Measurements from ENCODE around the gene DAG1. TPM values are rescaled to one million over a fixed set of nuclear protein-coding genes. Genes with fewer than 3 reads are reported as not detected.

The DAG1 gene
- total RNA-seq, 1 experiment from 2014 or later: 36.5 TPM

- H3K27ac ChIP-seq (ENCODE audit: low read depth, low read length, poor library complexity, severe bottlenecking): no peak overlapping the region
- no TSS peak for BruUV-seq (replicated peaks)
- no peak for DNase-seq (ENCODE audit: low spot score)
- POLR2A ChIA-PET (ENCODE audit: low non-redundant PET): no interaction called here
- H3K36me3 ChIP-seq (ENCODE audit: insufficient read depth, low read length, poor library complexity, severe bottlenecking): no peaks in the 10 kb centered on the region
- TF ChIP-seq CTCF (conservative IDR thresholded peaks at IDR 0.05; ENCODE audit: low read depth, low read length): no peak
- no peaks in the 10 kb centered on the region for H3K9me3 ChIP-seq (ENCODE audit: low read depth, low read length, poor library complexity, severe bottlenecking)
- H3K4me3 ChIP-seq (ENCODE audit: low read depth, low read length, poor library complexity, severe bottlenecking): no peak overlapping the region
- no peaks in the 10 kb centered on the region for H3K27me3 ChIP-seq (replicated peaks; ENCODE audit: insufficient read depth, low read depth, low read length, poor library complexity)
- H3K4me1 ChIP-seq (ENCODE audit: insufficient read depth, low read length, poor library complexity, severe bottlenecking): no peaks in the 10 kb centered on the region
- intact Hi-C loops (cut with micrococcal nuclease; ENCODE audit: unreplicated experiment): no loop called here
- CTCF ChIA-PET: no interaction called here
These were observed 19.2 kb downstream of the DAG1 start for GRCh38 chr3:49489247-49489646.

- CTCF ChIA-PET: no interaction called here
- Histone ChIP-seq H3K27ac (ENCODE audit: low read depth, low read length, poor library complexity, severe bottlenecking) (no peak overlapping the region), H3K4me3 (ENCODE audit: low read depth, low read length, poor library complexity, severe bottlenecking) (no peak overlapping the region), H3K36me3 (ENCODE audit: insufficient read depth, low read length, poor library complexity, severe bottlenecking) (no peaks in the 10 kb centered on the region), H3K27me3 (replicated peaks; ENCODE audit: insufficient read depth, low read depth, low read length, poor library complexity) (no peaks in the 10 kb centered on the region), H3K4me1 (ENCODE audit: insufficient read depth, low read length, poor library complexity, severe bottlenecking) (no peaks in the 10 kb centered on the region), H3K9me3 (ENCODE audit: low read depth, low read length, poor library complexity, severe bottlenecking) (no peaks in the 10 kb centered on the region)
- TF ChIP-seq EZH2 (IDR thresholded peaks at IDR 0.05; ENCODE audit: borderline replicate concordance, low read depth, low read length, poor library complexity, severe bottlenecking) (no peak), CTCF (conservative IDR thresholded peaks at IDR 0.05; ENCODE audit: low read depth, low read length) (no peak)
- POLR2A ChIA-PET (ENCODE audit: low non-redundant PET): interaction anchor here (0.7 kb wide), 1 partner anchor 454 kb away, joined by 14 read pairs; no protein-coding TSS in a partner anchor
- no TSS peak for BruUV-seq (replicated peaks)
- intact Hi-C loops (cut with micrococcal nuclease; ENCODE audit: unreplicated experiment): no loop called here
- no peak for DNase-seq (ENCODE audit: low spot score)
These were observed 22.9 kb downstream of the DAG1 start for GRCh38 chr3:49492969-49493368.

DNA sequence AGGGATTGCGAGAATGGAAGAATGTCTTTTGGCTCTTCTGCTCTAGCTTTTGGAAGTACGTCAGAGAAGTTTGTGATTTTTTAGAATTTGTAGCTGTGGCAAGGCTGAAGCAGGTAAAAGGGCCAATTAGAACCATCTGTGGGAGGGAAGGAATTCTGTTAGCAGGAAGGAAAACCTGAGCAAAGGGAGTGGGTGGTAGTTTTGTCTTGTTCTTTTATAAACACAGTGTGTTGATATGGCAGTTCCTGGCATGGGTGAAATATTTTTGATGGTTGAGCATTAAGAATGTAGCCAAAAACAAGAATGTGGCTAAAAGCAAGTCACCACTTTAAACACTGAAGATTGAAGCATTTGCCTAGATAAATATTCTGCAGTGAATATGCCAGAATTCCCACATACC, 23.8 kb downstream of the DAG1 start:
- Histone ChIP-seq H3K4me1 (ENCODE audit: insufficient read depth, low read length, poor library complexity, severe bottlenecking) (no peaks in the 10 kb centered on the region), H3K27me3 (replicated peaks; ENCODE audit: insufficient read depth, low read depth, low read length, poor library complexity) (no peaks in the 10 kb centered on the region), H3K9me3 (ENCODE audit: low read depth, low read length, poor library complexity, severe bottlenecking) (no peaks in the 10 kb centered on the region), H3K27ac (ENCODE audit: low read depth, low read length, poor library complexity, severe bottlenecking) (no peak overlapping the region), H3K36me3 (ENCODE audit: insufficient read depth, low read length, poor library complexity, severe bottlenecking) (no peaks in the 10 kb centered on the region), H3K4me3 (ENCODE audit: low read depth, low read length, poor library complexity, severe bottlenecking) (no peak overlapping the region)
- intact Hi-C loops (cut with micrococcal nuclease; ENCODE audit: unreplicated experiment): no loop called here
- DNase-seq (ENCODE audit: low spot score): no peak
- no TSS peak for BruUV-seq (replicated peaks)
- ChIA-PET CTCF (no interaction called here), POLR2A (ENCODE audit: low non-redundant PET) (no interaction called here)
- TF ChIP-seq EZH2 (IDR thresholded peaks at IDR 0.05; ENCODE audit: borderline replicate concordance, low read depth, low read length, poor library complexity, severe bottlenecking): no peak
- TF ChIP-seq CTCF (conservative IDR thresholded peaks at IDR 0.05; ENCODE audit: low read depth, low read length): no peak
